SU-DHL-6 (cell line): ENCODE data around the gene RHOT2.

Source experiments
- EZH2phosphoT487 ChIP-seq: fragments of 200-600 bp; sonication (generic), shearing (Covaris generic); conservative IDR thresholded peaks from 2 replicates; pipeline ENCODE4 v1.6.1; 2018; ENCODE audit warnings: mild to moderate bottlenecking, antibody characterized with exemption, low read length, moderate library complexity, mixed read lengths
- TF ChIP-seq, protein P1 (sequence below): fragments of 200-600 bp; sonication (generic); IDR thresholded peaks from one replicate; pipeline ENCODE4 v1.5.1; 2017; ENCODE audit warnings: antibody characterized with exemption, mild to moderate bottlenecking, low read length, moderate library complexity; ENCODE audit not compliant: insufficient read depth, poor library complexity, severe bottlenecking

DNA sequence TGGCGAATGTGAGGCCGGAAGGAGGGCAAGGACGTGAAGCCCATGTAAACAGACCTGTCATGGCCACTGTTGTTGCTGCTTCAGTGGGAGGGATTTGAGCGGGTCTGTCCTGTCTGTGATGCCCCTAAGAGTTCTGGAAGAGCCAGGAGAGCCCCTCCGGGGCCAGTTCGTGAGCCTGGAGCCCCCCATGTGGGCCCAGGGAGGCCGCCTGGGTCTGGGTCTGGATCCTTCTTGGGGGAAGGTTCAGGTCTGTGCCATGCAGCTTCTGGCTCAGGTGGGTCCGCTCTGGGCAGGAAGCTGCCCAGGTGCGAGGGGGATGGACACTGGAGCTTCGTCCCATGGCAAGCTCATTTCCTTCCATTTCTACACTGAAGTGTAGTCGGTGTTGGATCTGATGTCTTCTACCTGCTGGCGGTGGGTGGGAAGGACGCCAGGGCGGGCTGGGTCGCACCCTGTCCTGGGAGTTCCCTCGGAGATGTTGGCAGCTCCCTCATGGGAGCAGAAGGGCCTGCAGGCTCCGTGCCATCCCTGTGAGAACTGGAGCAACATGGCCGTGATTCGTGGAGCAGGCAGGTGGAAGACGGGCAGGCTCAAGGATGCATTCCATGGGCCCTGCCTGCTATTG lies 48.3 kb upstream of the RHOT2 start:
- TF ChIP-seq, protein P1, sequence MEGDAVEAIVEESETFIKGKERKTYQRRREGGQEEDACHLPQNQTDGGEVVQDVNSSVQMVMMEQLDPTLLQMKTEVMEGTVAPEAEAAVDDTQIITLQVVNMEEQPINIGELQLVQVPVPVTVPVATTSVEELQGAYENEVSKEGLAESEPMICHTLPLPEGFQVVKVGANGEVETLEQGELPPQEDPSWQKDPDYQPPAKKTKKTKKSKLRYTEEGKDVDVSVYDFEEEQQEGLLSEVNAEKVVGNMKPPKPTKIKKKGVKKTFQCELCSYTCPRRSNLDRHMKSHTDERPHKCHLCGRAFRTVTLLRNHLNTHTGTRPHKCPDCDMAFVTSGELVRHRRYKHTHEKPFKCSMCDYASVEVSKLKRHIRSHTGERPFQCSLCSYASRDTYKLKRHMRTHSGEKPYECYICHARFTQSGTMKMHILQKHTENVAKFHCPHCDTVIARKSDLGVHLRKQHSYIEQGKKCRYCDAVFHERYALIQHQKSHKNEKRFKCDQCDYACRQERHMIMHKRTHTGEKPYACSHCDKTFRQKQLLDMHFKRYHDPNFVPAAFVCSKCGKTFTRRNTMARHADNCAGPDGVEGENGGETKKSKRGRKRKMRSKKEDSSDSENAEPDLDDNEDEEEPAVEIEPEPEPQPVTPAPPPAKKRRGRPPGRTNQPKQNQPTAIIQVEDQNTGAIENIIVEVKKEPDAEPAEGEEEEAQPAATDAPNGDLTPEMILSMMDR = no peak
- TF ChIP-seq EZH2phosphoT487 = no peak
